ENCODE measurements around the gene IDS.

GRCh38 chrX:149504226-149504914 lies 736 bp downstream of the IDS start:
- TF ChIP-seq CTCF (IDR thresholded peaks at IDR 0.05) (no peak), POLR2A (IDR thresholded peaks at IDR 0.05; ENCODE audit: low read depth) (no peak)
